Activated CD4-positive, alpha-beta T cell treated with anti-CD3 and anti-CD28 coated beads, Interleukin-2, Interleukin-4, amounts not matched to agents 100 ng/mL and 50 ng/mL, durations not matched to agents 16 hours and 8 hours (primary cell): ENCODE results near the gene DIDO1.

Experiments used
- DNase-seq: peaks from one replicate; pipeline ENCODE4 v3.0.0-alpha.2; 2020; ENCODE audit warnings: low spot score

The DIDO1 gene

DNA sequence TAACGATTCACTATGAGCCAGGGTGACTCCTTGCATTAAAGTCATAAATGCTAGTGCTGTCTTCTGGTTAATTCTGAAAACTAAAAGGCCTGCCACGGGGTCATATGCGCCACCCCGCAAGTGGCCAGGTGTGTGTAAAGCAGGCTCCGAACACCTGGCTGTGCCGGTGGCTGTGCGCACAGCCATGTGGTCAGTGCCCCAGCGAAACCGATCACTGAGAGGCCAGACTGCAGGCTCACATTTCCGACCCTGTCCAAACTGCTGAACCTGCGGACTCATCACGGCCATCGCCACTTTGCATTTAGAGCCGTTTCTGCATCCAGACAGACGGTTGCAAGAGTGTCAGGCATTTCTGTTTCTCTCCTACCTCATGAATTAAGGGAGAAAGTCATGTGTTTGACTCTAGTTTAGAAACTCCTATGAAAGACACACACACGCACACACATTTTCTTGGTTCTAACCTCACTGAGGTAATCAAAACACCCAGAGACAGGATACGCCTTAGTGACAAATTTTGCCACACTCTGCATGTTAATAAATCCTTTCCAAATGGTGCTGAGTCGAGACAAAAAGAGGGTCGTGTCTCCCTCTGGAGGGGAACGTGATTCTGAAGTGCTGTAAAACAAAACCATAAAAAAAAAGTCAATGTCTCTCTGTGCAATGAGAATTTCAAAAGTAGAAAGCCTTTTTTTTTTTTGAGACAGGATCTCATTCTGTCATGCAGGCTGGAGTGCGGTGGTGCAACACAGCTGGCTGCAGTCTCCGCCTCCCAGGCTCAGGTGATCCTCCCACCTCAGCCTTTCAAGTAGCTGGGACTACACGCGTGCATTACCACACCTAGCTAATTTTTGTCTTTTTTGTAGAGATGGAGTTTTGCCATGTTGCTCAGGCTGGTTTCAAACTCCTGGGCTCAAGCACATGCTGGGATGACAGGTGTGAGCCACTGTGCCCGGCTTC is 33.7 kb downstream of the DIDO1 start:
- DNase-seq: no peak

DNA sequence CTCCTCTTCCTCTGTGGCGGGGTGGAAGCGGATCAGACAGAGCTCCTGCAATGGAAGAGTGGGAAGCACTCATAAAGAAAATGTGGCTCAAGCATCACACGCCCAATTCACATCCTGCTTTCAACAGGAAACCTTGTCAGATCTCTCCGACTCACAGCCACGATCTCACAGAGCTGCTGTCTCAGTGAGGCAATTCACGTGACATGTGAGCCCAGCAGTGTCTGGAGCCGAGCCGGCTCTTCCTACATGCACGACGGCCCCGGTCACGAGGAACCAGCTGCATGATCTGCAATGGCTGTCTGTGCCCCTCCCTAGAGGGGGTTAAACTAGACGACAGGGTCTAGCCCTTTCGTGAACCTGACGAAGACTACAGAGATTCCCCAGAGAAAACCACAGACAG is 35.2 kb downstream of the DIDO1 start:
- DNase-seq: no peak

DNA sequence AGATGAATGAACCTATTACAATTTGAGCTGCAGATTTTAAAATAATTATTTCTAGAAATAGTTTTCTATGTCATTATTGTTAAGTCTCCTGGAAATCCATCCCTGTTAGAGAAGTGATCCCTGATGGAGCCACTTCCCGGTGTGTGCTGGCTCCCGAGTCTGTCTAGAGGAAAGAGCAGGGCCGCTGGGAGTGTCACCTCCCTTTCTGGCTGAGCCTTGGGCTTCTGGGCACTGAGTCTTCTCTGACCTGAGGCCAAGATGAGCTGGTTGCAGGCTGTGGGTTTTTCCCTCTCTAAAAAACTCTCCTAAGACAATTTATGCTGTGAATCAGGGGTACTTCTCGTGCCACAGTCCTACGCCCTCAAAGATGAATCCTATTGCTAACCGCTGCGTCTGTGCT is 35.9 kb downstream of the DIDO1 start:
- no peak for DNase-seq

DNA sequence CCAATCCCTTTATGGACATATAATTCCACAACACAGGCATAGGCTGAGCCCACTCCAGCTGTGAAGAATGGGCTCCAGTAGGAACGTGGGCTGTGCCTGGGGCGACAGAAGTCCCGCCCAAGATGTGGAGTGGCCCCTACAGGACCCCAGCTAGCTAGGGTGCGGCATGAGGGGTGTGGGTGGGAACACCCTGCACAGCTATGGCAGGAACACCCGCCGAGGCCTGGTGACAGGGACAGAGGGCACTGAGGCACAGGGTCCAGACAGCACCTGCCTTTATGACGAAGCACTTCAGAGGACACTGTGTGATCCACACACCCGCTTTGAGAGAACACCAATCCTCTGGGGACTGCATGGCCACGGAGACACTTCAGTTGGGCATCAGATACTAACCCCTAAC is 36.4 kb downstream of the DIDO1 start:
- DNase-seq: no peak

DNA sequence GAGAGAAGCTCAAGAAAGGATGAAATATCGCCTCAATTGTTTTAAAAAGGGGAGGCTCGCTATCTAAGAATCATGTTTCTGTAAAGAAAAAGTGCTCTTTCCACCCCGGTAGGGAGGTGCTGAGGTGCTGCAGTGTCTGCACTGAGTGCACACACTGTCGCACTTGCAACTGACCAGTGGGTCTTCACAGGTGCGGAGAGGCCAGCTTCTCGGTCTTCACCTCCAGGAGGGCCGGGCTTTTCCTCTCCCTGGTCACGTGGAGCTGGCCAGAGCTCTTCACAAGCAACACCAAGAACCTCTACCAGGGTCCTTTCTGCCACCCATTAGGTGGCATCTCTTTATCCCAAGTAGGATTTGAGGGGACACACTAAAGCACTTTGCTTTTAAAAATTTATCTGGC is 36.9 kb downstream of the DIDO1 start:
- DNase-seq: no peak

DNA sequence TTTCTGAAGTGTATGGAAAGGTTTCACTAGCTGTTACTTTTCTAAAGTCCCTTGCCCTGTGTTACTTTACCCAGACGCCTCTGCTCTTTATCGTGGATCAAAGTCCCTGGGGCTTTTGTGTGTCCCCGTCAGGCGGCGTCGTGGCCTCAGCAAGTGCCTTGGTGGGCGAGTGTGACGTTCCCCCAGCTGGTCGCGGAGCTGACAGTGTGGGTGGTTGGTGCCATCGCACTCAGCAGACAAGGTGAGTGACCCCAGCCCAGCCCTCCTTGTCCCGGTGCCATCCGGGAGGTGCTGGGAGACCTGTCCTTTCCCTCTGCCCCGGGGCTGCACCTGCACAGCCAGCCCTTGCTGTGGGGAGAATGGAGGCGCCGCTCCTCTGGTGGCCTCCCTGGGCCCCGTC is 37.4 kb downstream of the DIDO1 start:
- no peak for DNase-seq

DNA sequence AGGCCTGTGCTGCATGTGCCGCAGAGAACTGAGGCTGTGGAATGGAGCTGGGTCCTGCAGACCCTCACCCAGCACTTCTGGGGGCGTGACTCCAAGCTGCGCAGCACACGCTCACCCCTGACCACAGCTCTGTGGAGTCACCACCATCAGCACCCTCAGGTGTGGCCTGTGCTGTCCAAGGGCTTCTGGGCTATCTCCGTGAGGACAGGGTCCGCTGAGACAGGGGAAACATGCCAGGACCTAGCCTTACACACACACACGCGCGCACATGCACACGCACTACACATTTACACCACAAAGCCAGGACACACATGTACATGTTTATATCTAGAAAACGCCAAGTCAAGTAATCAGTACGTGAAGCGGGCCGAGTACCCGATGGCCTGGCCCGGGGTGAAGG is 37.9 kb downstream of the DIDO1 start:
- DNase-seq: no peak

DNA sequence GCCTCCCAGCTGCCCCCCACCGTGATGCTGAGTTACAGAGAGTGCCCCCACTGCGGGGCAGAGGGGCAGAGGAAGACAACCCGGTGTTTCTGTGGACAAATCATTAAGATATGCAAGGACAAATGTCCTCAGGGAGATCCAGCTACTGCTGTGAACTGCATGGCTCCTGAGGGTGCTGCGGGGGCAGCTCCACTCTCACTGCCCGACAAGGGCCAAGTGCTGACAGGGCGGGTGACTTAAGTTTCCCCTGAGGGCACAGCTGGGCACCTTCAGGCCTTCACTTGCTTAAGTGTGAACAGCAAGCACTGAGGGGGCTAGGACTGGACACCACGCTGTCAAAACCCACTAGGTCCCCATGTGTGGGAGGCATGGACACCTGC is 38.5 kb downstream of the DIDO1 start:
- DNase-seq: no peak

DNA sequence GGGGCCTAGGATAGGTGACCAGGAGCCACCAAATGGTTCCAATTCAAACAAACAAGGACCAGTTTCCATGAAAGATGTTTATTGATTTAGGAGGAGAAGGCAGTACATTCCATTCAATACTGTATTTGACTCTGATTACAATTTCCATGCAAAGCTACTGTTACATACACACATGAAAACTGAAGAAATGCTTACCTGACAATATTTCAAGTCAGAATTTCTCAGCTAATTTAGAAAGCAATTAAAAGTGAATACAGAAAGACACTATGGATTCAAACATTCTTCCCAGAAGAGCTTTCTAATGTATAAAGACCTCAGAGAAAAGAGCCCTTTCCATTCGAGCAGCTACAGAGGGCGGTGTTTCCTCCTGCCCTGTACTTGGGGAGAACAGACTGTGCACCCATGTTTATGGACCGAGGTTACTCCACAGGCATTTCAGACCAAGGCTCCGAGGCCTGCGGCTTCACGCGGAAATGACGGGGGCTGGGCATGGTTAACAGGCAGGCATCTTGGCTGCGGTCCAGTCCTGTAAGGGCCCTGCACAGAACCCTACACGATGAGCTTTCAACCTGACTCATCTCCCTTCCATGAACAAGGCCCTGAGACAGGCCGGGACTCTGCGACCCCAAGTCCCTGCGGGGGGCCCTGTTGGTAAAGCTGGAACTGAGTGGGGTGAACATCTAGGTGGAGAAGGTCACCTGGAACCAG is 39.0 kb downstream of the DIDO1 start:
- DNase-seq: no peak

DNA sequence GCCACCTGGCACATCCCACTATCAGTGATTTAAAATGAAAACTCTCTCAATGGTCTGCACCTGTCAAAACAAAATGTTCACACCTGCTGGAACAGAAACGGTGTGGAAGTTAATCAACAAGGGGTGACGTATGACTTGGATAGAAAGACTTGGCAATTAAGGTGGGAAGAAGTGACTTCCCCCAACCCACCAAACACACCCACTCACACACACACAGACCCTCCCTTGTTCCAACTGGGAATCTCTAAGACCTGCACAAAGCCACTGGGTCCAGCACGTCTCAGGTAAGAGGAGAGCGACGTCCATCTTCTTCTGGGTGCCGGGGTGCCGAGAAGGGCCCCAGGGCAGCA is 39.6 kb downstream of the DIDO1 start:
- no peak for DNase-seq

DNA sequence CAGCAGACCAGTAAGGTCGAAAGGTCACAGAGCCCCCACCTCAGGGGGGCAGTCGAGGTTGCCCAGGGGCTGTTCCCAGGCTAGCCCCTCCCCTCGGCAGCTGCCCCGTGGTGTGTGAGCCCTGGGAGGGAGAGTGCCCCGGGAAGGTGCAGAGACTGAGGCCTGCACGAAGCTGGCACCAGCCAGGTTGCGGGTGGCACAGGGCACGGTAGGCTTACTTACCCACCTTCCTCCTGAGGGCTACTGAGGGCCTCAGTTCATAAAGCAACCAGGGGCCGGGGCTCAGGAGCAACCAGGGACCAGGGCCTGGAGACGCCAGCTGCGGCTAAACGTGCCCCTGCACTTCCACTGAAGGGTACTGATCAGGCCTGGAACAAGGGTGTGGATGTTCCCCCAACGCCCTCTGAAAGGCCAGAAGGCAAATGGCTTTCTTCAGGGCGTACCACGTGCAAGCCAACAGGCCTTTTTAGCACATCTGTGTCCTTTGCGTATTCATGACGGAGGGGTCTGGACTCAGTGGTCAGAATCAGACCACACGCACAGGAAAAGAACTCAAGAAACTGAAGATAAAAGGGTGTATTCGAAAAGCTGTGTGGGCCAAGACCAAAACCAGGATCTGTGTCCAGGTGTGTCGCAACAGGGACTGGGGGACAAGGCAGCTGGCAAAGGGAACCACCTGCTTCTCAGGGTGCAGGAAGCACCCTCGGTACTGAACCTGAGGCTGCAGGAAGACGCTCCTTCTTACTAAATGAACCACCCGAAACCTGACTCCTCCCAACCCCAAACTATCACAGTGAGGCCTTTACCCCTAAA is 40.2 kb downstream of the DIDO1 start:
- no peak for DNase-seq

DNA sequence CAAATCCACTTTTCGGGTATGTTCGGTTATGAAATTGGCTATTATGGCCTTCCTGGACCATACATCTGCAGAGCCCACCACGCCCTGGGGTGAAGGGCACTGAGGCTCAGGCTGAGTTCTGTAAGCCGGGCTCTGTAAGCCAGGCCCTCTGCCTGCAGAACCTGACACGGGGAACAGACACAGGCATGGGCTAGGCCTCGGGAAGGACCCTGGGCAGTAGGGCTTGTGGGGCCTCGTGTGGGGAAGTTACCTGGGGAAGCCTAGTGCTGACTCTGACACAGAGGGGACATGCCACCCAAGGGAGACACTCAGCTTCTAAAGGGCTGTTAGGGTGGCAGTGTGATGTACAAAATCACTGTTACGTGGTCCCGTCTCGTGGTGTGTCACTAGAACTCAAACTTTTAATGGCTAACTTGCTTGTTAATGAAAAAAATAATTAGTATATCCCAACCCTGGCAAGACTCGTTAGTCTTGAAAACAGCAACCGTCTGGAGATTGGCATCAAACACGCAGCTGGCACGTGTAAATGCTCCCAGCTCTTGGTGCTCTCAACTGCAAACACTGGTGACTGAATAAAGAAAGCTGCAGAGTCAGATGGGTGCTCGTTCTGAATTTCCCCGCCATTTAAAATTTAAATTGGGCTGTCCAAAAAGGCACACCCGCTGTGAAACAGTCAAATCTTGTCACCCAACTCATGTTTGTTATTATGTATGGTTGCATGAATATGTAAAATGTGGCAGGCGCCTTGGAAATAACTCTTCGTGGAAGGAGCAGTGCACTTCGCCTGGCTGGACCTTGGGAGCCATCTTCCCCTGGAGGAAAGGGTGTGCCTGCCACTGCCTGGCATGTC is 41.0 kb downstream of the DIDO1 start:
- no peak for DNase-seq

DNA sequence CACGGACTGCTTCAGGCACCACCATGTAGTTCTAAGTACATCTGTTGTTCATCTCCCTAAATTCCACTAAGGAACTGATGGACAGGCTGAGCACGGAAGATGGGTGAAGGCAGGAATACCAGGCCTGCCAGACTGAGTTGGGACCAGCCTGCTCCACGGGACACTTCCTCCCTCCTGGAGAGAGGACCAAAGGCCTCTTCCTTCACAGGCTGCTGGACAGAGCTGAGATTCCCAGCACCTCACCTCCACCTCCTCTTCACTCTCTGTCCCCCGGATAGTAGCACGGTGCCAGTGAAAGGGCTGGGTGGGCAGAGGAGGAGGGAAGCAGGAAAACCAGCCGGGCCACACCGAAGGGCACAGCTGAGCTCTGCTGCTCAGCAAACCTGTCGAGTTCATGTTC is 41.7 kb downstream of the DIDO1 start:
- DNase-seq: no peak

DNA sequence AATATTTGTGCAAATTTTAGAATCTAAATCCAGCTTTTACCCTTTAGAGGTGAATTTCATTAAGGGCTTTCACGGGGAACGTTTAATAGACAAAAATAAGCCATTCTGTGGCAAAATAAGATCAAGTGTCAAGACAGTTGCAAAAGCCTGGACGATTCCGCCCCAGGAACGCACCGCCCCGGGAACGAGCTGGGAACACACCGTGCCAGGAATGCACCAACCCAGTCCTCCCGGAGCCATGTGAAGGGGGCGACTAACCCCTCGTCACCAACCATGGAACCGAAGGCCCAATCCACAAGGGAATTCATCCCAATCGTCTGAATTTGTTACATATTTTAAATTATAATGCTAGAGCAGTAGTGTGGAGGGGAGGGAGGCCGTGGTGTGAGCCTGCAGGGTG is 43.9 kb downstream of the DIDO1 start:
- DNase-seq: no peak

DNA sequence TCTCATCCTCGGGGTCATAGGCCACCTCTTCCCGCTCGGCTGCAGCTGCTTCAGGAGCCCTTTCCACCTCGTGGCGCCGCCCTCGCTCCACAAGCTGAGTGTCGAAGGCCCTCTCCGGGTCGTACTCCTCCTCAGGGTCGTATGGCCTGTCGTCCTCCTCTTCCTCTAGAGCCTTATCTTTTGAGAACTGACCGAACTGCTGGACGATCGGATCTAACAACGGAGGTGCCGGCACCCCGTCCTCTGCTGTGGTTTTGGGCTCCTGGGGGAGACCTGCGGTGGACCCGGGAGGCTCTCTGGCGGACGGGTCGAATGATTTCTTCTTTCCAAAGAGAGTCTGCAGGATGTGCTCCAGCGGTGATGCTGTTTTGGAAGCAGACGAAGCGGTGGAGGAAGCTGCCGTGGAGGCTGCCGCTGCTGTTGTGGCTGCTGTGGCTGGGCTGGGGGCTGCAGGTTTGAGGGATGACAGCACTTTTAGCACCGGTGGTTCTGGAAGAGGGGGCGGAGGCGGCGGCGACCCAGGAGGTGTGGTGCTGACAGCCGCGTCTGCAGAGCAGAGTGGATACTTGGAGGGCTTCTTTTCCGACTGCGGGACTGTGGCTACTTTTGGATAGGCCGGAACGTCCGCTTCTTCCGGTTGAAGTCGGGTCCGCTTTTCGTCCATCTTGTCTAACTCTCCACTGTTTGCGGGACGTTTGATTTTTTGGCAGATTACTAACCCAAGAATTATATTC is 44.5 kb downstream of the DIDO1 start:
- no peak for DNase-seq

DNA sequence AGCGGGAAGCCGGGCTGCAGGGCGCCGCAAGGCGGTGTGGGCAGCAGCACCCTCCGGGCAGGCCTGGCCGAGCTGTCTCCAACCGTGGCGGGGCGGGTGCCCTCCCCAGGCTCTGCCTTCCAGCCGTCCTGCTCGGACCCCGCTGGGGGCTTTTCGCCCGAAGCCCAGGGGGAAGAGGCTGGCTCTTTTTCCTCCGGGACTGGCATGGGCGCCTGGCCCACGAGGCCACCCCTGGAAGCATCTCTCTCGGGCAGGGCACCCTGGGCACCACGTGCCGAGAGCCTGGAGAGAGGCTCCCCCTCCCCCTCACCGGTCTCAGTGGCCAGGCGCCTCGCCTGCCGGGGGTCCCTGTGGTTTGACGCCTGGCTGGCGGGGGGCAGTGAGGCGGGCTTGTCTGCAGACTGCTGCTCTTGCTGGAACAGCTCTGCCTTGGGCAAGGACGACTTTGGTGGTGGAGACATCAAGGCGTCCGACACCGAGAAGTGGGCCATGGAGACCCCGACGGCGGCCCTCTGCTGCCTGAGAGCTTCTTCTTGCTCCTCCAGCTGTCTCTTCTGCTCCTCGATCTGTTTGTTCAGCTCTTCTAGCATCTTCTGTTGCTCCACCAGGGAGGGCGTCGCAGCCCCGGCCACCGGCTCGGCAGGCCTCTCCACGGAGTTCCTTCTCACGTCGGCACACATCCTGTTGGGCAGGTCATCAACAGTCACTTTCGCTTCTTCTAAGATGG is 45.2 kb downstream of the DIDO1 start:
- DNase-seq: no peak

DNA sequence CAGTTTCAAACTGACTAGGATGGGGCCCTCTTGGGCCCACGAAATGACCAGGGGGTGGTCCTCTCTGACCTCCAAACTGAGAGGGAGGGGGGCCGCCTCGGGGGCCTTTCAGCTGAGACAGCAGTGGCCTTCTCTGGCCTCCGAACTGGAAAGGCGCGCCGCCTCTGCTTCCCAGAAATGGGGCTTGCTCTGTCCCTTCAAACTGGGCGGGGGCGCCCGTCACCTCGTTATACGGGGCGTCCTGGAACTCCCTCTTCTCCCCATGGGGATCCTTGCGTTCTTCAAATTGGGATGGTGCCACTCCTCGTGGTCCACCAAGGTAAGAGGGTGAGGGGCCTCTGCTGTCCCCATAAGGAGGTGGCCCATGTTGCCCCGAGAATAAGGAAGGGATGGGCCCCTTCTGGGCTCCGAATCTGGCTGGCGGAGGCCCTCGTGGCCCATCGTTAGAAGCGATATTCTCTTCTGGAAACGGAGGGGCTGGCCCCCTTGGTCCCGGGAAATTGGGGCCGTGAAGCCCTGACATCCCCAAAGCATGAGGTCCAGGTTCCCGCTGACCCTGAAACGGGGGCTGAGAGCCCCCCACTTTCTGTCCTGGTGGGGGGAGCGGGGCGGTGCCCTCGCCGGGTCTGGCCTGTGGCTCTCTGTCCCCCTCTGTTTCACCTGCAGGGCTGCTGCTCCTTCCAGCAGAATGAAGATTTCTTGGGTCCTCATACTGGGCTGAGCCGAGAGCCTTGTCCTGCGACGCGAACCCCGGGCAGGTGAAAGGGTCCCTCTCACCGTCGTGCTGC is 46.0 kb downstream of the DIDO1 start:
- DNase-seq: no peak

DNA sequence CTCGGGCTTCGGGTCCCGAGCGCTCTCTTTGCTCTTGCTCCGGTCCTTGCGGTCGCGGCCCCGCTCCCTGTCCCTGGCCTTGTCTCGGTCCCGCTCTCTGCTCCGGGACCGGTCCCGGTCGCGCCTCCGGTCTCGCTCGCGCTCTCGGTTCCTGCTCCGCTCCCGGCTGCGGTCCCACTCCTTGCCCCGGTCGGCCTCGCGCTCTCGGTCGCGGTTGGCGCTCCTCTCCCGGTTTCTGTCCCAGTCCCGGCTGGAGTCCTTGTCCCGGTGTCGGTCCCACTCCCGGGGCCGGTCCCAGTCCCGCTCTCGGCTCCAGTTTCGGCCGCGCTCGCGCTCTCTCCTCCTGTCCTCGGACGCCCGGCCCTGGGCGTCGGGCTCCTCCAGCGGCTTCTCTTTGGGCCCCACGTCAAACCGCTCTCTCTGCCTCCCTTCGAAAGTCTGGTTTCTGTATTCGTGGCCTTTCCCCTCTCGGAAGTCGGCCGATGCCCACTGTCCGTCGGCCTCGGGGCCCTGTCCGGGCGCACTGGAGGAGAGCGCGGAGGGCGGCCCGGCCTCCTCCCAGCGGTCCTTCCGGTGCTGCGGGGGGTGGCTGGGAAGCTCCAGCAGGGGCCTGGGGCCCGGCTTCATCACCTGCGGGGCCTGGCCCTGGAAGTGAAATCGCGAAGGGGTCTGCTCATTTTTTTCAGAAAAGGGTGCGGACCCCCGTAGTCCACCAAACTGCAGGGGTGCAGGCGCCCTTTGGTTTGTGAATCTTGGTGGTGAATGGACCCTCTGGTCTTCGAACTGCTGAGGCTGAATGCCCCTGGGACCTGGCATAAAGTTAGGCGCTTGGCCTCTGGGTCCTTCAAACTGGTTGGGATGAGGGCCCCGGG is 46.8 kb downstream of the DIDO1 start:
- no peak for DNase-seq
